ENCODE results near the gene SH3RF1.
A peak's percentile ranks its signal among the peaks of the same experiment; 100 is the strongest.

SH3RF1 gene

DNA sequence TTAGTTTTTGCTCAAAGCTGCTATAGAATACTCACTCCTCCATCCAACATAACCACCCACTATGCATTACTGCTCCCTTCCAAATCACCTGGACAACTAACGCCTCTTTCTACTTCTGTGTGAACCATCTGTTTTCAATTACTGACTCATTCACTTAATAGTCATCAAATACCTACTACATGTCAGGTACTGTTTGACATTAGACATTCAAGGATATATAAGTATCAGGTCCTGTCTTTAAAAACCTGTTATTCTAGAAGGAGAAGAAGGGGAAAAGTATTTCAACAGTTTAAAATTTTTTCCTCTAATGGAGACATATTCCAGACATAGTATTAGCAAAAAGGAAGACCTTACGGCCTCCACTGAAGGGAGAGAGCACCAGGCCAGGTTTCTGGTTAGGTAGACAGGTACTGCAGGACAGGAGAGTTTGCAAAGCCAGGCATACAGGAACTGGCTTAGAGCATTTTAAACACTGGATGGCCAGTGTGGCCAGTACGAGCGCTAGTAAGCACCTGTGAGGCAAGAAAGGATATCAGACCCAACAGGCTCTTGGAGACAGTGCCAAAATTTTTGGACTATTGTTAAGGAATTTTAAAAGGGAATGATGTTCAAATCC lies 39.0 kb downstream of the SH3RF1 start:
- no peak overlapping the region for H3K4me3 ChIP-seq (ENCODE audit: low read depth, low read length)
- in situ Hi-C loops (cut with HindIII; ENCODE audit: low sequenced_read_pairs) = no loop called here
- TF ChIP-seq CTCF (IDR thresholded peaks at IDR 0.05; ENCODE audit: low read depth, low read length, missing control alignments) = no peak
- DNase-seq (ENCODE audit: low read depth) = no peak

GRCh38 chr4:169229571-169230028 lies 41.2 kb downstream of the SH3RF1 start:
- DNase-seq (ENCODE audit: low read depth) = peak; percentile 95
- no peak for TF ChIP-seq CTCF (IDR thresholded peaks at IDR 0.05; ENCODE audit: low read depth, low read length, missing control alignments)
- in situ Hi-C loops (cut with HindIII; ENCODE audit: low sequenced_read_pairs) = no loop called here
- no peak overlapping the region for H3K4me3 ChIP-seq (ENCODE audit: low read depth, low read length)

DNA sequence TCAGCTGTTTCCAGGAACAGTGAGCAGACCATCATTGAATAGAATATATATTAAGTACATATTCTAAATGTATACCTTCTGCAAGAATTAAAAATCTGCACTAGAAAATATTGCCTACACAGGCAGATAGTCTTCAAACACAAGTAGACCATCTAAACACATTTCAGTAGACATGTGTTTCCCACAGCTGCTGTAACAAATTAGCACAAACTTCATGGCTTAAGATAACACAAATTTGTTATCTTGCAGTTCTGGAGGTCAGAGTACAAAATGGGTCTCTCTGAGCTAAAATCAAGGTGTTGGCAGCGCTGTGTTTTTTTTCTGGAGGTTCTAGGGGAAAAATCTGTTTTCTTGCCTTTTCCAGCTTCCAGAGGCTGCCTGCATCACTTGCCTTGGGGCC lies 42.7 kb downstream of the SH3RF1 start:
- in situ Hi-C loops (cut with HindIII; ENCODE audit: low sequenced_read_pairs) = no loop called here
- TF ChIP-seq CTCF (IDR thresholded peaks at IDR 0.05; ENCODE audit: low read depth, low read length, missing control alignments) = no peak
- no peak for DNase-seq (ENCODE audit: low read depth)
- H3K4me3 ChIP-seq (ENCODE audit: low read depth, low read length) = no peak overlapping the region

DNA sequence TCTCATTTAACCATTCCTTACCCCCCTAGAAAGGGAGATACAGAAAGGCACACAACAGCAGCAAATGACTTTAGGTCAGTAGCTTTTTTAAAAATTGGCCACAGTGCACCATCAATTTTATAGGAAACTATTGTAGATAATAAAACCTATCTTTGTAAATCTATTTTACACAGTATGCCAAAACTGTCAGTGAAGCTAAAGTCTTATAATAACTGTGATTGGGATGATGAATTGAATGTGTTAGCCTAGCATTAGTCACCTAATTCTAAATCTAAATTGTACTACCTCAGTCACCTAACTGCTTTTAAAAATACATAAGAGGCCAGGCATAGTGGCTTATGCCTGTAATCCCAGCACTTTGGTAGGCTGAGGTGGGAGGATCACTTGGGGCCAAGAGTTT lies 44.2 kb downstream of the SH3RF1 start:
- TF ChIP-seq CTCF (IDR thresholded peaks at IDR 0.05; ENCODE audit: low read depth, low read length, missing control alignments) = no peak
- in situ Hi-C loops (cut with HindIII; ENCODE audit: low sequenced_read_pairs) = no loop called here
- DNase-seq (ENCODE audit: low read depth) = no peak
- H3K4me3 ChIP-seq (ENCODE audit: low read depth, low read length) = no peak overlapping the region

GRCh38 chr4:169225812-169226211 lies 44.9 kb downstream of the SH3RF1 start:
- no peak overlapping the region for H3K4me3 ChIP-seq (ENCODE audit: low read depth, low read length)
- no peak for DNase-seq (ENCODE audit: low read depth)
- TF ChIP-seq CTCF (IDR thresholded peaks at IDR 0.05; ENCODE audit: low read depth, low read length, missing control alignments) = no peak
- in situ Hi-C loops (cut with HindIII; ENCODE audit: low sequenced_read_pairs) = no loop called here

GRCh38 chr4:169225058-169225751 lies 45.6 kb downstream of the SH3RF1 start:
- no peak overlapping the region for H3K4me3 ChIP-seq (ENCODE audit: low read depth, low read length)
- TF ChIP-seq CTCF (IDR thresholded peaks at IDR 0.05; ENCODE audit: low read depth, low read length, missing control alignments) = no peak
- peak; percentile 63 for DNase-seq (ENCODE audit: low read depth)
- in situ Hi-C loops (cut with HindIII; ENCODE audit: low sequenced_read_pairs) = no loop called here
